ENCODE results near the gene EIF3M. TPM values are rescaled to one million over a fixed set of nuclear protein-coding genes. Genes with fewer than 3 reads are reported as not detected.

The EIF3M gene
- total and polyA plus RNA-seq, 10 donors = 171 to 468 (median 254) TPM

DNA sequence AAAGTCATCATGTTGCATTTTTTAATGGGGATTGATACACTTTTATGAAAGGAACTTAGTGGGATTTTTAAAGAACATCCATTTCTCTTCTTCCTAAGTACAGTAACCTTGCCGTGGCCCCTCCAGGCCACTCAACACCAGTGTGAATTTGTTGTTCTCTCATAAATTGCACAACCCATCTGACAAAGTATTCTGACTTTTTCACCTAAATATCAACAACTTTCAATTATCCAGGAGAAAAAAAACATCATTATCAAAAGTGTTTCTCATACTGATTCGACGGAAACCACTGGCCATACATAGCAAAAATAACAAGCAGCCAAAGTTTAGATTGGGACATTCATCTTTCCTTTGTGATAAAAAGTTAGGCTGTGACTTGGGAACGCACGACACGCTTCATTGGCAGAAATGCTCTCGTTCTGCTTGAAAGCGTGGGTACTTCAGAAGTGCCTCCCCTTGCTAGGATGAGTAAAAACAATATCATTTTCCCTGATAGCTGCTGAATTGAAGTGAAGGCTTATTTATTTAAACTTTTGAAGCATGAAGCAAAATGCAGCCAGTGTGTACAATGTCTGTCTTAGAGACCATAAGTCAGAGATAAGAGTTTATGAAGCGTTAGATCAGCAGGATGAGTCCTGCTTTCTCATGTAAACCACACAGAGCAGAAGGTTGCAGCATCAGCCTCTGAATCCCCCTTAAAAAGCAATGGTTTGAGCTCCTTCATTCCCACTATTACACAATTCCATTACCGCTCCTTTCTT, 20.6 kb upstream of the EIF3M start:
- DNase-seq = no peak
- whole genome bisulfite sequencing, 5 donors = 64 to 74% (median 69%) methylated on average over 10 of the region's 10 CpGs
- H3K4me1 ChIP-seq = peaks cover 0 to 5% (median 2%) of the 10 kb centered on the region in 6 donors
- no peaks in the 10 kb centered on the region for H3K9me3 ChIP-seq
- H3K27ac ChIP-seq = peak overlapping the region in 3 of 8 donors; percentile 19 to 52 (median 48)
- TF ChIP-seq, protein P1, sequence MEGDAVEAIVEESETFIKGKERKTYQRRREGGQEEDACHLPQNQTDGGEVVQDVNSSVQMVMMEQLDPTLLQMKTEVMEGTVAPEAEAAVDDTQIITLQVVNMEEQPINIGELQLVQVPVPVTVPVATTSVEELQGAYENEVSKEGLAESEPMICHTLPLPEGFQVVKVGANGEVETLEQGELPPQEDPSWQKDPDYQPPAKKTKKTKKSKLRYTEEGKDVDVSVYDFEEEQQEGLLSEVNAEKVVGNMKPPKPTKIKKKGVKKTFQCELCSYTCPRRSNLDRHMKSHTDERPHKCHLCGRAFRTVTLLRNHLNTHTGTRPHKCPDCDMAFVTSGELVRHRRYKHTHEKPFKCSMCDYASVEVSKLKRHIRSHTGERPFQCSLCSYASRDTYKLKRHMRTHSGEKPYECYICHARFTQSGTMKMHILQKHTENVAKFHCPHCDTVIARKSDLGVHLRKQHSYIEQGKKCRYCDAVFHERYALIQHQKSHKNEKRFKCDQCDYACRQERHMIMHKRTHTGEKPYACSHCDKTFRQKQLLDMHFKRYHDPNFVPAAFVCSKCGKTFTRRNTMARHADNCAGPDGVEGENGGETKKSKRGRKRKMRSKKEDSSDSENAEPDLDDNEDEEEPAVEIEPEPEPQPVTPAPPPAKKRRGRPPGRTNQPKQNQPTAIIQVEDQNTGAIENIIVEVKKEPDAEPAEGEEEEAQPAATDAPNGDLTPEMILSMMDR (IDR thresholded peaks at IDR 0.05 in 8 of 11, conservative IDR thresholded peaks at IDR 0.05 in 3 of 11) = no peak
- TF ChIP-seq POLR2AphosphoS5 (IDR thresholded peaks at IDR 0.05) (peak in 1 of 3 donors; percentile 55), POLR2A (IDR thresholded peaks at IDR 0.05) (no peak)
- intact Hi-C loops (cut with DNase I; ENCODE audit: low total_unique reads) = no loop called here
- H3K4me3 ChIP-seq = no peak overlapping the region
- H3K36me3 ChIP-seq = no peaks in the 10 kb centered on the region
- H3K27me3 ChIP-seq (replicated peaks in 1 of 7) = no peaks in the 10 kb centered on the region

DNA sequence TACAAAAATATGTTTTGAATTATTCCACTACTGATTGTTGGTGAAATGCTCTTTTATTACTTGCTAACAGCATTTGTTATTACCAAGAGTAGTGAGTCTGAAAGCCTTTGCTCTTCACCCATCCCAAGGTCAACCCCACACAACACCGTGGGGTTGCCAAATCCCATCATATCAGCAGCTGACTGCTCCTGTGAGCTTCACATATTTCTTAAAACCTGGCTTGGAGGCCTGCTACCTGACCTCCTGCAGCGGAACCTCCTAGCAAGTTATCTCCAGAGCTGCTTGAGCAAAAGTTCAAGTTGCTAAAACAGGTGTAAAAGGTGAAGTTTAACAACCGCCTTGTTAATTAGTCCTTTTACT, 20.1 kb upstream of the EIF3M start:
- Histone ChIP-seq H3K27me3 (replicated peaks in 1 of 7) (no peaks in the 10 kb centered on the region), H3K27ac (peak overlapping the region in 5 of 8 donors; percentile 19 to 52 (median 35)), H3K36me3 (no peaks in the 10 kb centered on the region), H3K4me3 (no peak overlapping the region), H3K4me1 (peaks cover 0 to 5% (median 2%) of the 10 kb centered on the region in 6 donors), H3K9me3 (no peaks in the 10 kb centered on the region)
- TF ChIP-seq POLR2AphosphoS5 (IDR thresholded peaks at IDR 0.05) (no peak), POLR2A (IDR thresholded peaks at IDR 0.05) (no peak)
- TF ChIP-seq, protein P1 (IDR thresholded peaks at IDR 0.05 in 8 of 11, conservative IDR thresholded peaks at IDR 0.05 in 3 of 11) = no peak
- DNase-seq = no peak
- intact Hi-C loops (cut with DNase I; ENCODE audit: low total_unique reads) = no loop called here
- WGBS, 5 donors = 73 to 80% (median 78%) methylated on average over 3 of the region's 3 CpGs

DNA sequence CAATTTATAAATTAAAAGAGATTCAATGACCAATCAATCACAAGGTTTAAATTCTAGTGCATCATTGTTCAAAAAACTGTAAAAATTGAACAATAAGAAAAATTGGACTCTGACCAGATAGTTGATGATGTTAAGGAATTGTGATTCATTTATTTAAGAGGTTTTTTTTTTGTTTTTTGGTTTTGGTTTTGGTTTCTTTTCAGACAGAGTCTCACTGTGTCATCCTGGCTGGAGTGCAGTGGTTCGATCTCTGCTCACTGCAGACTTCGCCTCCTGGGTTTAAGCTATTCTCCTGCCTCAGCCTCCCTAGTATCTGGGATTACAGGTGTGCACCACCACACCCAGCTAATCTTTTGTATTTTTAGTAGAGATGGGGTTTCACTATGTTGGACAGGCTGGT, 17.1 kb upstream of the EIF3M start:
- no peaks in the 10 kb centered on the region for H3K9me3 ChIP-seq
- H3K27ac ChIP-seq = no peak overlapping the region
- WGBS, 5 donors = 74 to 94% (median 82%) methylated on average over 2 of the region's 2 CpGs
- H3K27me3 ChIP-seq (replicated peaks in 1 of 7) = peaks cover 0 to 5% (median 0%) of the 10 kb centered on the region in 7 donors
- no peak for TF ChIP-seq POLR2A (IDR thresholded peaks at IDR 0.05)
- H3K4me1 ChIP-seq = peaks cover 0 to 5% (median 2%) of the 10 kb centered on the region in 6 donors
- intact Hi-C loops (cut with DNase I; ENCODE audit: low total_unique reads) = no loop called here
- DNase-seq = no peak
- H3K4me3 ChIP-seq = no peak overlapping the region
- no peaks in the 10 kb centered on the region for H3K36me3 ChIP-seq

DNA sequence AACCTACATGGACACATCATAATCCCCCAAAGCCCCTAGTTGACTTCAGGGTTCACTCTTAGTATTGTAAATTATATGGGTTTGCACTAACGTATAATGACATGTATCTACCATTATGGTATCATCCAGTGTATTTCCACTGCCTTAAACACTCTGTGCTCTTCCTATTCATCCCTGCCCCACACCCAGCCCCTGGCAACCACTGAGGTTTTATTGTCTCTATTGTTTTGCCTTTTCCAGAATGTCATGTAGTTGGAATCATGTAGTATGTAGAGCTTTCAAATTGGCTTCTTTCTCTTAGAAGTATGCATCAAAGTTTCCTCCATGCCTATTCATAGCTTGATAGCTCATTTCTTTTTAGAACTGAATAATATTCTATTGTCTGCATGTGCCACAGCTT, 16.5 kb upstream of the EIF3M start:
- Histone ChIP-seq H3K9me3 (no peaks in the 10 kb centered on the region), H3K4me1 (peaks cover 0 to 5% (median 2%) of the 10 kb centered on the region in 6 donors), H3K4me3 (no peak overlapping the region), H3K27me3 (replicated peaks in 1 of 7) (peaks cover 0 to 5% (median 0%) of the 10 kb centered on the region in 7 donors), H3K27ac (no peak overlapping the region), H3K36me3 (no peaks in the 10 kb centered on the region)
- TF ChIP-seq, protein P1 (IDR thresholded peaks at IDR 0.05 in 8 of 11, conservative IDR thresholded peaks at IDR 0.05 in 3 of 11) = no peak
- TF ChIP-seq POLR2AphosphoS5 (IDR thresholded peaks at IDR 0.05) (no peak), POLR2A (IDR thresholded peaks at IDR 0.05) (no peak)
- intact Hi-C loops (cut with DNase I; ENCODE audit: low total_unique reads) = no loop called here
- 81 to 100% (median 94%) methylated on average over 1 of the region's 1 CpG for WGBS, 5 donors
- DNase-seq = no peak
